HL-60 (cell line): ENCODE measurements around the gene PCCA.
A peak's percentile ranks its signal among the peaks of the same experiment; 100 is the strongest.

Experiments
- DNase-seq, 2 experiments: peaks; one replicate each; pipeline ENCODE4 v3.0.0-alpha.2; 2010 to 2020; ENCODE audit warnings: low read depth in 1 of 2, low spot score in 1 of 2
- H3K27ac ChIP-seq: fragments of 250-450 bp; sonication (Bioruptor Pico); replicated peaks from 2 replicates; pipeline ENCODE4 v1.5.1; 2020; ENCODE audit warnings: mild to moderate bottlenecking, moderate library complexity
- H3K27me3 ChIP-seq: fragments of 250-450 bp; sonication (Bioruptor Pico); 2 replicates; pipeline ENCODE4 v1.5.1; 2021; ENCODE audit warnings: mild to moderate bottlenecking, moderate library complexity; ENCODE audit not compliant: insufficient read depth, poor library complexity, severe bottlenecking
- H3K4me3 ChIP-seq: replicated peaks from 2 replicates; pipeline ENCODE4 v1.5.1; 2011; ENCODE audit warnings: mild to moderate bottlenecking, control low read depth, low read length; ENCODE audit not compliant: insufficient read depth
- CTCF ChIP-seq: IDR thresholded peaks from one replicate; pipeline ENCODE4 v1.5.1; 2011; ENCODE audit warnings: low read length, control low read depth, inconsistent platforms; ENCODE audit not compliant: insufficient read depth
- GABPA ChIP-seq: IDR thresholded peaks from 2 replicates; pipeline ENCODE4 v1.6.1; 2012; ENCODE audit warnings: low read depth
- POLR2AphosphoS5 ChIP-seq: IDR thresholded peaks from 2 replicates; pipeline ENCODE4 v1.6.1; 2012; ENCODE audit warnings: low read depth
- REST ChIP-seq: IDR thresholded peaks from 2 replicates; pipeline ENCODE4 v1.6.1; 2012; ENCODE audit warnings: low read depth; ENCODE audit not compliant: insufficient replicate concordance
- SPI1 ChIP-seq: IDR thresholded peaks from 2 replicates; pipeline ENCODE4 v1.6.1; 2012; ENCODE audit warnings: low read depth, mild to moderate bottlenecking, borderline replicate concordance

PCCA gene

GRCh38 chr13:100128373-100128772, 39.5 kb downstream of the PCCA start:
- TF ChIP-seq GABPA (no peak), SPI1 (no peak), CTCF (no peak), POLR2AphosphoS5 (no peak), REST (no peak)
- Histone ChIP-seq H3K4me3 (no peak overlapping the region), H3K27ac (no peak overlapping the region), H3K27me3 (no peaks in the 10 kb centered on the region)
- no peak for DNase-seq

GRCh38 chr13:100128838-100129237, 39.9 kb downstream of the PCCA start:
- Histone ChIP-seq H3K4me3 (no peak overlapping the region), H3K27ac (no peak overlapping the region), H3K27me3 (no peaks in the 10 kb centered on the region)
- TF ChIP-seq REST (no peak), GABPA (no peak), POLR2AphosphoS5 (no peak)
- DNase-seq: no peak

GRCh38 chr13:100129605-100130004, 40.7 kb downstream of the PCCA start:
- H3K27ac ChIP-seq: no peak overlapping the region
- peak in 1 of 2 experiments; percentile 8 for DNase-seq
- TF ChIP-seq SPI1 (peak; percentile 32; the same call in 1 of the 2 replicates), GABPA (no peak), CTCF (no peak)
- no peaks in the 10 kb centered on the region for H3K27me3 ChIP-seq
- no peak overlapping the region for H3K4me3 ChIP-seq

- Histone ChIP-seq H3K27me3 (no peaks in the 10 kb centered on the region), H3K27ac (no peak overlapping the region), H3K4me3 (no peak overlapping the region)
- no peak for DNase-seq
- TF ChIP-seq REST (no peak), POLR2AphosphoS5 (no peak), SPI1 (no peak), GABPA (no peak), CTCF (no peak)
These were observed 41.2 kb downstream of the PCCA start for GRCh38 chr13:100130092-100130491.
